ENCODE results near the gene PDE3A. TPM values are rescaled to one million over a fixed set of nuclear protein-coding genes. Genes with fewer than 3 reads are reported as not detected.

The PDE3A gene
- total and polyA plus RNA-seq, 7 donors: 0.53 to 4.1 (median 2.1) TPM

GRCh38 chr12:20731274-20731673 lies 362.9 kb downstream of the PDE3A start:
- Histone ChIP-seq H3K4me3 (no peak overlapping the region), H3K27ac (no peak overlapping the region), H3K4me1 (no peaks in the 10 kb centered on the region), H3K36me3 (ENCODE audit: insufficient read depth in 1 of 2, low read depth in 1 of 2) (no peaks in the 10 kb centered on the region), H3K9me3 (no peaks in the 10 kb centered on the region), H3K27me3 (ENCODE audit: insufficient read depth in 3 of 3, low read length in 2 of 3) (no peaks in the 10 kb centered on the region)
- DNase-seq (no peak), ATAC-seq (no peak)
- 90 to 95% (median 92%) methylated on average over 1 of the region's 1 CpG for WGBS, 3 donors
- intact Hi-C loops (cut with DNase I): no loop called here
- no peak for TF ChIP-seq CTCF (IDR thresholded peaks at IDR 0.05)

All from psoas muscle (tissue), 8 donors.